HCT116 (cell line): ENCODE data around the gene PSAP. TPM values are rescaled to one million over a fixed set of nuclear protein-coding genes. Genes with fewer than 3 reads are reported as not detected.
A peak's percentile ranks its signal among the peaks of the same experiment; 100 is the strongest.

Experiments used
- ATAC-seq: fragments of 200-7000 bp; cut with Tn5 transposase; 2 replicates; pipeline ENCODE4 v1.9.1; 2020; ENCODE audit warnings: mild to moderate bottlenecking, moderate library complexity
- BruUV-seq: library from RNA; stranded (reverse); fragments of 400-500 nt; replicated peaks from 2 replicates; lab custom pipeline; 2021; lab: Mats Ljungman, UMichigan
- CTCF ChIA-PET: fragments of 300-600 bp; sonication (Branson Sonifier 250); formaldehyde crosslinking; loops from one replicate; lab custom pipeline; 2021; ENCODE audit warnings: antibody characterized with exemption; lab: Charles Lee
- POLR2A ChIA-PET: fragments of 300-600, 350-600 bp; sonication (Branson Sonifier 250); formaldehyde crosslinking; loops from one replicate; lab custom pipeline; 2021; ENCODE audit warnings: antibody characterized with exemption; lab: Charles Lee
- RAD21 ChIA-PET, 2 experiments: fragments of 300-600 bp; sonication (Branson Sonifier 250); formaldehyde crosslinking; loops; one replicate each; lab custom pipeline; 2023; ENCODE audit warnings: low total read pairs in 2 of 2; ENCODE audit not compliant: uncharacterized antibody in 2 of 2, unreplicated experiment in 2 of 2, low non-redundant PET in 1 of 2; lab: Charles Lee
- DNase-seq: peaks from one replicate; pipeline ENCODE4 v3.0.0-alpha.2; 2010; ENCODE audit warnings: low read depth, low spot score
- H2AFZ ChIP-seq: fragments of 200-600 bp; shearing (Covaris generic), sonication (generic); 2 replicates; pipeline ENCODE4 v1.6.1; 2017; ENCODE audit warnings: low read depth, mixed run types, mixed read lengths, antibody characterized with exemption, low read length; ENCODE audit not compliant: poor library complexity, severe bottlenecking
- H3K27ac ChIP-seq: 2 replicates; pipeline ENCODE4 v1.5.1; 2012; ENCODE audit warnings: low read depth, low read length
- H3K27me3 ChIP-seq: fragments of 200-600 bp; sonication (generic); 2 replicates; pipeline ENCODE4 v1.6.1; 2016; ENCODE audit warnings: mixed run types, low read length, mixed read lengths; ENCODE audit not compliant: insufficient read depth
- H3K36me3 ChIP-seq, 2 experiments: fragments of 200-500 bp in 1 of 2; fragments of 200-600 bp in 1 of 2; sonication (Bioruptor generic) in 1 of 2; sonication (generic) in 1 of 2; 2 replicates each; pipeline versions ENCODE4 v1.5.1 to v1.6.1; 2014 to 2016; ENCODE audit warnings: low read length in 2 of 2, inconsistent platforms in 1 of 2, mixed read lengths in 1 of 2, mixed run types in 1 of 2; ENCODE audit not compliant: insufficient read depth in 2 of 2, control insufficient read depth in 1 of 2
- H3K4me1 ChIP-seq, 2 experiments: fragments of 200-600 bp in 1 of 2; sonication (generic) in 1 of 2; 2 replicates each; pipeline versions ENCODE4 v1.5.1 to v1.6.1; 2012 to 2017; ENCODE audit warnings: low read length in 2 of 2, inconsistent platforms in 1 of 2, mild to moderate bottlenecking in 1 of 2, mixed read lengths in 1 of 2, mixed run types in 1 of 2, moderate library complexity in 1 of 2; ENCODE audit not compliant: insufficient read depth in 2 of 2, control insufficient read depth in 1 of 2
- H3K4me2 ChIP-seq: fragments of 200-600 bp; sonication (generic); 2 replicates; pipeline ENCODE4 v1.6.1; 2017; ENCODE audit warnings: mixed run types, low read length, mixed read lengths
- H3K4me3 ChIP-seq, 2 experiments: fragments of 200-600 bp in 1 of 2; sonication (generic) in 1 of 2; replicated peaks in 1 of 2; 2 replicates each; pipeline ENCODE4 v1.5.1; 2011 to 2016; ENCODE audit warnings: low read length in 2 of 2, control low read depth in 1 of 2, low read depth in 1 of 2, mild to moderate bottlenecking in 1 of 2, mixed read lengths in 1 of 2, mixed run types in 1 of 2
- H3K79me2 ChIP-seq: fragments of 200-600 bp; sonication (generic); 2 replicates; pipeline ENCODE4 v1.6.1; 2017; ENCODE audit warnings: mild to moderate bottlenecking, mixed run types, low read length, moderate library complexity, mixed read lengths; ENCODE audit not compliant: insufficient read depth
- H3K9ac ChIP-seq: fragments of 200-600 bp; sonication (generic); 2 replicates; pipeline ENCODE4 v1.6.1; 2016; ENCODE audit warnings: low read length, mixed read lengths
- H3K9me2 ChIP-seq: fragments of 200-600 bp; sonication (generic), shearing (Covaris generic); 2 replicates; pipeline ENCODE4 v1.6.1; 2017; ENCODE audit warnings: mixed run types, mild to moderate bottlenecking, moderate library complexity; ENCODE audit not compliant: insufficient read depth
- H3K9me3 ChIP-seq, 2 experiments: fragments of 200-500 bp in 1 of 2; fragments of 200-600 bp in 1 of 2; sonication (Bioruptor generic) in 1 of 2; sonication (generic) in 1 of 2; 2 replicates each; pipeline ENCODE4 v1.6.1; 2014 to 2017; ENCODE audit warnings: low read length in 2 of 2, mixed read lengths in 2 of 2, inconsistent platforms in 1 of 2, low read depth in 1 of 2, mild to moderate bottlenecking in 1 of 2, mixed run types in 1 of 2, moderate library complexity in 1 of 2; ENCODE audit not compliant: control insufficient read depth in 1 of 2, insufficient read depth in 1 of 2
- H4K20me1 ChIP-seq: fragments of 200-600 bp; sonication (generic), shearing (Covaris generic); 2 replicates; pipeline ENCODE4 v1.6.1; 2017; ENCODE audit warnings: mixed run types, mild to moderate bottlenecking, moderate library complexity; ENCODE audit not compliant: insufficient read depth
- ATF3 ChIP-seq: IDR thresholded peaks from 2 replicates; pipeline ENCODE4 v1.6.1; 2012
- CBX3 ChIP-seq: IDR thresholded peaks from 2 replicates; pipeline ENCODE4 v1.6.1; 2012; ENCODE audit warnings: low read depth
- CTCF ChIP-seq, 3 experiments: fragments of 200-600 bp in 1 of 3; sonication (generic) in 1 of 3; IDR thresholded peaks in 2 of 3; conservative IDR thresholded peaks in 1 of 3; 2 replicates each; pipeline ENCODE4 v1.5.1; 2012 to 2017; ENCODE audit warnings: low read depth in 2 of 3, low read length in 2 of 3, antibody characterized with exemption in 1 of 3, borderline replicate concordance in 1 of 3, control low read depth in 1 of 3, mild to moderate bottlenecking in 1 of 3, mixed read lengths in 1 of 3, mixed run types in 1 of 3, moderate library complexity in 1 of 3; ENCODE audit not compliant: insufficient read depth in 1 of 3
- EZH2 ChIP-seq: fragments of 200-600 bp; sonication (generic); IDR thresholded peaks from 2 replicates; pipeline ENCODE4 v1.6.1; 2017; ENCODE audit warnings: antibody characterized with exemption, mixed run types
- EZH2phosphoT487 ChIP-seq: fragments of 200-600 bp; IDR thresholded peaks from 2 replicates; pipeline ENCODE4 v1.6.1; 2018; ENCODE audit warnings: antibody characterized with exemption, borderline replicate concordance
- FOSL1 ChIP-seq: IDR thresholded peaks from 2 replicates; pipeline ENCODE4 v1.6.1; 2012; ENCODE audit warnings: low read depth
- JUND ChIP-seq: IDR thresholded peaks from 2 replicates; pipeline ENCODE4 v1.6.1; 2012
- MAX ChIP-seq: IDR thresholded peaks from 2 replicates; pipeline ENCODE4 v1.6.1; 2012
- POLR2A ChIP-seq: IDR thresholded peaks from 2 replicates; pipeline ENCODE4 v1.7.0; 2011; ENCODE audit warnings: borderline replicate concordance; ENCODE audit not compliant: insufficient read depth, insufficient read length; ENCODE audit errors: extremely low read depth
- RAD21 ChIP-seq: IDR thresholded peaks from 2 replicates; pipeline ENCODE4 v1.6.1; 2012; ENCODE audit warnings: low read depth, mild to moderate bottlenecking
- SP1 ChIP-seq: IDR thresholded peaks from 2 replicates; pipeline ENCODE4 v1.6.1; 2012; ENCODE audit warnings: low read depth
- YY1 ChIP-seq: IDR thresholded peaks from 2 replicates; pipeline ENCODE4 v1.6.1; 2011; ENCODE audit warnings: low read length, low read depth, moderate library complexity, mild to moderate bottlenecking; ENCODE audit not compliant: insufficient replicate concordance; ENCODE audit errors: extremely low read depth
- ZNF274 ChIP-seq: fragments of 200-500 bp; sonication (Bioruptor generic); IDR thresholded peaks from 2 replicates; pipeline ENCODE4 v1.6.1; 2014; ENCODE audit warnings: mild to moderate bottlenecking, low read depth, low read length, inconsistent platforms
- intact Hi-C: fragments of 100-400 bp; cut with micrococcal nuclease; formaldehyde crosslinking; loops from 2 replicates; pipeline ENCODE4 v1.10.0; 2022
- total RNA-seq: library from RNA; stranded (reverse); gene quantifications from one replicate; pipeline ENCODE4 v1.2.1, GENCODE V29; 2021; ENCODE audit not compliant: unreplicated experiment
- TF ChIP-seq, protein P1 (sequence below): IDR thresholded peaks from 2 replicates; pipeline ENCODE4 v1.6.1; 2011; ENCODE audit warnings: mild to moderate bottlenecking, low read length, moderate library complexity; ENCODE audit not compliant: insufficient replicate concordance; ENCODE audit errors: extremely low read depth

PSAP gene
- total RNA-seq, 1 experiment from 2014 or later, result 444 TPM

DNA sequence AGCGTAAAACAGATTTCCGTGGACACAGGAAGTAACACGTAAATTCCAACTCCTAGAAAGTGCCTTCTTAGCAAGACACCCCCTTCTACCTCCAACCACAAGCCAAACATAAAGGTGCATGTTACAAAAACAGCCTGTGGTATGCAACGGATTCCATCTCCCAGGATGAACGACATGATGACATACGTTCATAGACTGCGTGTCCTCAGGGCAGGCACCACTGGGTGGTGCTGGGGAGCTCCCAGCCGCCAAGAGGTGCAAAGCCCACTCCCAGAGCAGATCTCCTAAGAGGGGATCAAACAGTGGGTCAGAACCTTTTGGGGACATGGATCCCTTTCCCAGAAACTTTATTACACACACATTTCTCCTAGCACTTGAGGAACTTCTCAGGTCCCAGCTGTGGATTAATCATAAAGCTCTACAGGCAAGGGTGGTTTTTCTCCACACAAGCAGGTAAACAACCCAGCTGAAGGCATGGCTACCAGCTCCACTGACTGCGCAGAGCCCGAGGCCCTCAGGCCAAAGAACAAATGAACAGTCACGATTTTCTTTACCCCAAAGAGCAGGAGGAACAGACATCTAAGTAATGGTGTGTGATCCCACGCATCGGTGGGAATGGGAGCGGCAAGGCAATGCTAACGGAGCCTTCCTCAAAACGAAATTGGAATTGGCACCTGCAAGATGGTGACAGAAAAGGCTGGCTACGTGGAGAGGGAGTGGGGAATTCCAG lies 13.8 kb downstream of the PSAP start (continued):
- peak; percentile 54 to 75 (median 66); a peak in 5 of 6 replicates for TF ChIP-seq CTCF (IDR thresholded peaks at IDR 0.05 in 2 of 3, conservative IDR thresholded peaks at IDR 0.05 in 1 of 3; ENCODE audit: borderline replicate concordance in 1 of 3, insufficient read depth in 1 of 3, low read depth in 2 of 3, low read length in 2 of 3)

DNA sequence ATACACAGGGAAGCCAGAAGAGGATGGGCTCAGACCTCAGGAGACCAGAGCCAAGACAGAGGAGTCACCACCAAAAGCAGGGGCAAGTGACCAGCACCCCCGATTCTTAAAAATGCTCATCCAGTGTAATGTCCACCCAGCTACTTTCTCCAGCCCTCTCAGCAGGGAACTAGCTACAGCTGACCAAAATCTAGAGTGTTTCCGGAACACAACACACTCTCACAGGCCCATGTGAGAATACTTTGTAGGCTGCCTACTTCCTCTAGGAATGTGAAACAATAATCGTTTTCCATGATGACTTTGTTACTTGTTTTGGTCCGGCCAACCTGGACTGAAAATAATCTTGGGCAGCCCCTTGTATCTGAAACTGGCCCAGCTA lies 14.5 kb downstream of the PSAP start:
- ChIA-PET POLR2A (interaction anchor here (5.3 kb wide), 1 partner anchor 13 kb away, joined by 39 read pairs; the partner anchor contains the start of gene PSAP), RAD21 (interaction anchor here in 1 of 2 experiments (1.5 kb wide), 1 partner anchor 60 kb away, joined by 5 read pairs; no protein-coding TSS in a partner anchor), CTCF (interaction anchor here (1.0 to 6.0 kb wide), 5 partner anchors 15 to 63 kb away, joined by 3 to 45 read pairs (median 6); partner anchors contain the start of genes PSAP and VSIR)
- Histone ChIP-seq H3K4me3 (no peak overlapping the region), H3K27ac (no peak overlapping the region), H3K9ac (no peak overlapping the region), H3K9me2 (no peaks in the 10 kb centered on the region), H3K4me2 (no peak overlapping the region), H3K79me2 (peaks cover 86% of the 10 kb centered on the region), H4K20me1 (peaks cover 8% of the 10 kb centered on the region; the same call in 1 of the 2 replicates), H2AFZ (no peak overlapping the region), H3K9me3 (no peaks in the 10 kb centered on the region), H3K4me1 (peaks cover 18 to 49% of the 10 kb centered on the region in 2 experiments), H3K27me3 (no peaks in the 10 kb centered on the region), H3K36me3 (peaks cover 0 to 2% of the 10 kb centered on the region in 2 experiments; a peak in 2 of 4 replicates)
- intact Hi-C loops, result no loop called here
- no peak for DNase-seq
- ATAC-seq, result no peak
- no TSS peak for BruUV-seq
- TF ChIP-seq, protein P1, sequence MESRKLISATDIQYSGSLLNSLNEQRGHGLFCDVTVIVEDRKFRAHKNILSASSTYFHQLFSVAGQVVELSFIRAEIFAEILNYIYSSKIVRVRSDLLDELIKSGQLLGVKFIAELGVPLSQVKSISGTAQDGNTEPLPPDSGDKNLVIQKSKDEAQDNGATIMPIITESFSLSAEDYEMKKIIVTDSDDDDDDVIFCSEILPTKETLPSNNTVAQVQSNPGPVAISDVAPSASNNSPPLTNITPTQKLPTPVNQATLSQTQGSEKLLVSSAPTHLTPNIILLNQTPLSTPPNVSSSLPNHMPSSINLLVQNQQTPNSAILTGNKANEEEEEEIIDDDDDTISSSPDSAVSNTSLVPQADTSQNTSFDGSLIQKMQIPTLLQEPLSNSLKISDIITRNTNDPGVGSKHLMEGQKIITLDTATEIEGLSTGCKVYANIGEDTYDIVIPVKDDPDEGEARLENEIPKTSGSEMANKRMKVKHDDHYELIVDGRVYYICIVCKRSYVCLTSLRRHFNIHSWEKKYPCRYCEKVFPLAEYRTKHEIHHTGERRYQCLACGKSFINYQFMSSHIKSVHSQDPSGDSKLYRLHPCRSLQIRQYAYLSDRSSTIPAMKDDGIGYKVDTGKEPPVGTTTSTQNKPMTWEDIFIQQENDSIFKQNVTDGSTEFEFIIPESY, result no peak
- no peak for TF ChIP-seq ZNF274
- TF ChIP-seq SP1, result no peak
- TF ChIP-seq ATF3, result no peak
- TF ChIP-seq CTCF (IDR thresholded peaks at IDR 0.05 in 2 of 3, conservative IDR thresholded peaks at IDR 0.05 in 1 of 3; ENCODE audit: borderline replicate concordance in 1 of 3, insufficient read depth in 1 of 3, low read depth in 2 of 3, low read length in 2 of 3), result no peak
- TF ChIP-seq YY1, result no peak
- no peak for TF ChIP-seq FOSL1
- no peak for TF ChIP-seq EZH2
- TF ChIP-seq CBX3, result no peak
- TF ChIP-seq MAX, result no peak
- TF ChIP-seq JUND, result no peak
- no peak for TF ChIP-seq EZH2phosphoT487
- TF ChIP-seq RAD21, result no peak
- no peak for TF ChIP-seq POLR2A
